ENCODE measurements around the gene JAK3.
"Not testable (repeated sequence)": the region's sequence is repeated elsewhere in the genome, so short reads cannot be mapped to it uniquely, and the experiment has no call there.

JAK3 gene

GRCh38 chr19:17802137-17802858 lies 45.5 kb downstream of the JAK3 start:
- Histone ChIP-seq H3K27ac (no peak overlapping the region), H3K4me1 (no peaks in the 10 kb centered on the region), H3K36me3 (no peaks in the 10 kb centered on the region), H3K9me3 (no peaks in the 10 kb centered on the region), H3K4me3 (no peak overlapping the region), H3K27me3 (peaks cover 0 to 52% of the 10 kb centered on the region in 2 donors)
- DNase-seq = no peak
- no peak for TF ChIP-seq CTCF (IDR thresholded peaks at IDR 0.05)
- intact Hi-C loops (cut with DNase I; ENCODE audit: low total_unique reads) = no loop called here

GRCh38 chr19:17798599-17798998 lies 49.2 kb downstream of the JAK3 start:
- H3K36me3 ChIP-seq; intact Hi-C loops (cut with DNase I; ENCODE audit: low total_unique reads); DNase-seq; H3K27ac ChIP-seq; H3K4me1 ChIP-seq; H3K4me3 ChIP-seq; H3K9me3 ChIP-seq: not testable (repeated sequence)
- peaks cover 4 to 77% of the 10 kb centered on the region in 2 donors for H3K27me3 ChIP-seq

- Histone ChIP-seq H3K4me1 (peaks cover 0 to 7% (median 0%) of the 10 kb centered on the region in 4 donors), H3K9me3 (no peaks in the 10 kb centered on the region), H3K27me3 (peaks cover 4 to 81% of the 10 kb centered on the region in 2 donors), H3K4me3 (no peak overlapping the region), H3K27ac (no peak overlapping the region), H3K36me3 (no peaks in the 10 kb centered on the region)
- intact Hi-C loops (cut with DNase I; ENCODE audit: low total_unique reads) = no loop called here
- no peak for TF ChIP-seq CTCF (IDR thresholded peaks at IDR 0.05)
- DNase-seq = no peak
Measured at GRCh38 chr19:17797424-17798201, 50.2 kb downstream of the JAK3 start.

GRCh38 chr19:17796838-17797423 lies 50.9 kb downstream of the JAK3 start:
- TF ChIP-seq CTCF (IDR thresholded peaks at IDR 0.05) = no peak
- no peaks in the 10 kb centered on the region for H3K36me3 ChIP-seq
- H3K4me3 ChIP-seq = no peak overlapping the region
- intact Hi-C loops (cut with DNase I; ENCODE audit: low total_unique reads) = no loop called here
- DNase-seq = no peak
- H3K27me3 ChIP-seq = peaks cover 4 to 81% of the 10 kb centered on the region in 2 donors
- H3K27ac ChIP-seq = no peak overlapping the region
- H3K9me3 ChIP-seq = no peaks in the 10 kb centered on the region
- peaks cover 0 to 7% (median 0%) of the 10 kb centered on the region in 4 donors for H3K4me1 ChIP-seq

GRCh38 chr19:17796013-17796837 lies 51.6 kb downstream of the JAK3 start:
- no peaks in the 10 kb centered on the region for H3K9me3 ChIP-seq
- no peak overlapping the region for H3K4me3 ChIP-seq
- DNase-seq = no peak
- no peaks in the 10 kb centered on the region for H3K36me3 ChIP-seq
- no peak overlapping the region for H3K27ac ChIP-seq
- intact Hi-C loops (cut with DNase I; ENCODE audit: low total_unique reads) = no loop called here
- peaks cover 0 to 7% (median 0%) of the 10 kb centered on the region in 4 donors for H3K4me1 ChIP-seq
- peaks cover 4 to 80% of the 10 kb centered on the region in 2 donors for H3K27me3 ChIP-seq
- no peak for TF ChIP-seq CTCF (IDR thresholded peaks at IDR 0.05)

All from tibial artery (tissue), 4 donors.